Large intestine (tissue), 3 donors: Measurements from ENCODE around the gene MYO15B. TPM values are rescaled to one million over a fixed set of nuclear protein-coding genes. Genes with fewer than 3 reads are reported as not detected.

ENCODE experiments used
- DNase-seq, 2 donors: peaks; one replicate each; pipeline versions ENCODE4 v3.0.0 to v3.0.0-alpha.2; 2013
- H3K27ac ChIP-seq: one replicate; pipeline ENCODE4 v1.5.1; 2013; ENCODE audit warnings: low read length
- H3K27me3 ChIP-seq: 2 replicates; pipeline ENCODE4 v1.6.1; 2013; ENCODE audit warnings: low read length; ENCODE audit not compliant: control insufficient read depth, insufficient read depth
- H3K36me3 ChIP-seq: 2 replicates; pipeline ENCODE4 v1.6.1; 2013; ENCODE audit warnings: low read length; ENCODE audit not compliant: control insufficient read depth, insufficient read depth
- H3K4me1 ChIP-seq: one replicate; pipeline ENCODE4 v1.6.1; 2013; ENCODE audit warnings: low read length; ENCODE audit not compliant: control insufficient read depth, insufficient read depth
- H3K4me3 ChIP-seq: one replicate; pipeline ENCODE4 v1.5.1; 2013; ENCODE audit warnings: low read length
- H3K9me3 ChIP-seq: one replicate; pipeline ENCODE4 v1.6.1; 2013; ENCODE audit warnings: mild to moderate bottlenecking, low read depth, low read length, moderate library complexity; ENCODE audit not compliant: control insufficient read depth
- WGBS: methylation state at CpG from one replicate; pipeline ENCODE4 v1.1.5; 2013; ENCODE audit warnings: low lambda C conversion rate; ENCODE audit not compliant: insufficient coverage; 5-methylcytosine and 5-hydroxymethylcytosine counted together
- polyA plus RNA-seq: library from polyadenylated mRNA; unstranded; fragments of 120-200 nt; gene quantifications from one replicate; pipeline ENCODE4 v1.2.1, GENCODE V29; 2013

MYO15B gene
- polyA plus RNA-seq, 1 donor, result 595 TPM

DNA sequence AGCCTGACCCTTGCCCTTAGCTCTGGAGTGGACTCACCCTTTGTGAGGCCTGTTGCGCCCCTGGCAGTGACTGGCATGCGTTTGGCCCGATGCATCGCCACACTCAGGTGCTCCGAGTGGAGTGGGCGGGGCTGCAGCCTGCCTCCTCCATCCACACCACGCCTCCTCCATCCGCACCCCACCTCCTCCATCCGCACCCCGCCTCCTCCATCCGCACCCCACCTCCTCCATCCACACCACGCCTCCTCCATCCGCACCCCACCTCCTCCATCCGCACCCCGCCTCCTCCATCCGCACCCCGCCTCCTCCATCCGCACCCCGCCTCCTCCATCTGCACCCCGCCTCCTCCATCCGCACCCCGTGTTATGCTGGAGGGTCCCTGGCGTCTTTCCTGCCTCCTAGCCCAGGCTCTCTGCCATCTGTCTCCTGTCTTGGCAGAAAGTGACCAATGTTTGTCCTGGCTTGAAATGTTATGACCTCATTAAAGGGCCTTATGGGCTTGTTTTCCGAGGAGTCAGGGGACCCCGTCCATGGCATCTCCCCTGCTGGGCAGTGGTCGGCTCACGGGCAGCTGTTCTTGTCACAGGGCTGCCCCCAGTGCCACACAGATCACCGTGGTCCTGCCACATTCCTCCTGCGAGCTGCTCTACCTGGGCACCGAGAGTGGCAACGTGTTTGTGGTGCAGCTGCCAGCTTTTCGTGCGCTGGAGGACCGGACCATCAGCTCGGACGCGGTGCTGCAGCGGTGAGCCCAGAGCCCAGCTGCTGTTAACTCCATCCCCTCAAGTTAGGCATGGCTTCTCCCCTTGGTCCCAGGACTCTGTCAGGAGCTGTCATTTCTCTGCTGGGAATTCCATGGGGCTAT is 28.7 kb upstream of the MYO15B start:
- Histone ChIP-seq H3K36me3 (peaks cover 47% of the 10 kb centered on the region), H3K27me3 (no peaks in the 10 kb centered on the region), H3K27ac (no peak overlapping the region), H3K9me3 (no peaks in the 10 kb centered on the region), H3K4me1 (peaks cover 36% of the 10 kb centered on the region), H3K4me3 (no peak overlapping the region)
- DNase-seq, result no peak
- WGBS, result no CpG with 5 or more reads among the region's 38 CpGs

DNA sequence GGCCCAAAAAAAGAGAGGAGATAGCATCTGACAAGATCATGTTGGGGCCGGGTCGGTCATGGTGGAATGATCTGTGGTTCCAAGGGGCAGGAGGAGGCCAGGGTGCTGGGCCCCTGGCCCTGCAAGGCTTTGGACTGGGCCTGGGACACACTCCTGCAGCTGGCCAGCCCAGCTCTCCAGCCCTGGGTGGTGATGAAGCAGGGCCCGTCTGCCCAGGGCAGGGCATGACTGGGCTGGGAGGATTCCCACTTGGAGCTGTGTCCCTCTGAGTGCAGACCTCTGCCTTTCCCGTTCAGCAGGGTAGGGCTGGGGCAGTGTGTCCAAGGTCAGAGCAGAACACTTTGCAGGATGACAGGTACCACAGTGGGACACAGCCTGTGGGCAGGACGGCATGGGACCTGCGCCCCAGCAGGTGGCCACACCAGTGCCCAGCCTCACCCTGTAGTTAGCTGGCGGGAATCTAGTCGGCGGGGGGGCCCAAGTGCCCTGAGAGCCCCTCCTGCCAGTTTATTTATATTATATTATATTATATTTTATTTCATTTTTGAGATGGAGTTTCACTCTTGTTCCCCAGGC is 27.6 kb upstream of the MYO15B start:
- no peak overlapping the region for H3K27ac ChIP-seq
- no peak for DNase-seq
- WGBS, result no CpG with 5 or more reads among the region's 9 CpGs
- peaks cover 56% of the 10 kb centered on the region for H3K36me3 ChIP-seq
- no peaks in the 10 kb centered on the region for H3K27me3 ChIP-seq
- H3K9me3 ChIP-seq, result no peaks in the 10 kb centered on the region
- peaks cover 36% of the 10 kb centered on the region for H3K4me1 ChIP-seq
- H3K4me3 ChIP-seq, result no peak overlapping the region

DNA sequence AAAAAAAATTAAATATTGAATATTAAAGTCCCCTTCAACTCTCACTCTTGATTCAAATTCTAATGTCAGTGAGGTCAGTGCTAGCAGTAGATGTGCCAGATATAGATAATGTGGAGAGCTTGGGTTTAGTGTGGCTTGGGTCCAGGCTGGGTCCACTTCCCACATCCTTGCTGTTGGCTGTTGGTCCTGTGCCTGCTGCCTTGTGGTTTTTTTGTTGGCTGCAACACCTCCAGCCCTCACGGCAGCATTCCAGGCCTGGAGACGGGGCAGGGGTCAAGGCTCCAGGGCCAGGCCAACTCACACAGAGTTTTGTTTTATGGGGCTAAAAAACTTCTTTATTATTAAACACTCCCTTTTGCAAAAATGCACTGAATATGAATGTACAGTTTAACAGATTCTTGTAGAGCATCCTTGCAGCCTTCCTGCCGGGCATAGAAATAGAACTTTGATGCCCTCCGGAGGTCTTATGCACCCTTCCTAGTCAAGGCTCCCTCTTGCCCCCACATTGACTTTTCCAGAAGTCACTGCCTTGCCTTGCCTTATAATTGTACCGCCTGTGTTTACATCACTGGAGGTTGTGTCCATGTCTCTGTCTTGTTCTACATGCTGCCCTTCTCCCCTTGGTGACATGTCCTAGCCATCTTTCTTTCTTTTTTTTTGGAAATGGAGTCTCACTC is 25.5 kb upstream of the MYO15B start:
- peaks cover 16% of the 10 kb centered on the region for H3K4me1 ChIP-seq
- H3K27me3 ChIP-seq, result no peaks in the 10 kb centered on the region
- H3K27ac ChIP-seq, result no peak overlapping the region
- 92% methylated on average over 2 of the region's 5 CpGs for WGBS
- no peak for DNase-seq
- H3K4me3 ChIP-seq, result no peak overlapping the region
- H3K9me3 ChIP-seq, result no peaks in the 10 kb centered on the region
- H3K36me3 ChIP-seq, result peaks cover 69% of the 10 kb centered on the region

DNA sequence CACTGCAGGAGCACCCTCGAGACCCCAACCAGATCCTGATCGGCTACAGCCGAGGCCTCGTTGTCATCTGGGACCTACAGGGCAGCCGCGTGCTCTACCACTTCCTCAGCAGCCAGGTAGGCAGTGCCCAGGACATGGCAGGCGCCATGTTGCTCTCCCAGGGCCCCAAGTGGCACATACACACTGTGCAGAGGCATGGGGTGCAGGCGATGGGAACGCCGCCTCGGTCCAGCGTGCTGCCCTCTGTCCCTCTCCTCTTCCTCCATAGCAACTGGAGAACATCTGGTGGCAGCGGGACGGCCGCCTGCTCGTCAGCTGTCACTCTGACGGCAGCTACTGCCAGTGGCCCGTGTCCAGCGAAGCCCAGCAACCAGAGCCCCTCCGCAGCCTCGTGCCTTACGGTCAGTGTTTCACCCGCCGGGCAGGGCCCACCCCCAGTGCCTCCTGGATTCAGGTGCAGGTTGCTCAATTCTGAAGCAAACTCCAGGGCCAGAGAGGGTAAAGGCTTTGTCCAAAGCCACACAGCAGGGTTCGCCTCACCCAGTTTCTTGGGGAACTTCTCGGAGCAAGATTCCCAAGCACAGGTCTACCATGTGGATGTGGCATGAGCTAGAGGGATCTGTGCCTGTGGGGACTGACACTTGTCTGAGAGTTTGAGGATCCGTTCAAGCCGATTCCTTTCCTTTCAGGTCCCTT is 24.4 kb upstream of the MYO15B start:
- Histone ChIP-seq H3K4me1 (peaks cover 4% of the 10 kb centered on the region), H3K9me3 (no peaks in the 10 kb centered on the region), H3K27me3 (no peaks in the 10 kb centered on the region), H3K36me3 (peaks cover 70% of the 10 kb centered on the region), H3K27ac (no peak overlapping the region), H3K4me3 (no peak overlapping the region)
- WGBS, result no CpG with 5 or more reads among the region's 28 CpGs
- DNase-seq, result no peak

DNA sequence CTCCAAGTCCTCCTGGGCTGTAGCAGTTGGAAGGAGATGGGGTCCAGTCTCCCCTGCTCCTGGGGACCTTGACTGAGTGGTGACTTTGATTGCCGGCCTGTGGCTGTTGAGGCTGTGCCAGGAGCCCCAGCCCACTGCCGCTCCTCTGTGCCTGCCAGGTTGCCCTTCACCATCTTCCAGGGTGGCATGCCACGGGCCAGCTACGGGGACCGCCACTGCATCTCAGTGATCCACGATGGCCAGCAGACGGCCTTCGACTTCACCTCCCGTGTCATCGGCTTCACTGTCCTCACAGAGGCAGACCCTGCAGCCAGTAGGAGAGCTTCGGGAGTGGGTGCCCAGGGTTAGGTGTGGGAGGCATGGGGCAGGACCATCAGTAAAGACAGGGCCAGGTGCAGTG is 23.4 kb upstream of the MYO15B start:
- no peak overlapping the region for H3K27ac ChIP-seq
- no peaks in the 10 kb centered on the region for H3K9me3 ChIP-seq
- H3K4me1 ChIP-seq, result no peaks in the 10 kb centered on the region
- H3K27me3 ChIP-seq, result no peaks in the 10 kb centered on the region
- H3K4me3 ChIP-seq, result no peak overlapping the region
- H3K36me3 ChIP-seq, result peaks cover 72% of the 10 kb centered on the region
- DNase-seq, result no peak
- WGBS, result no CpG with 5 or more reads among the region's 11 CpGs

DNA sequence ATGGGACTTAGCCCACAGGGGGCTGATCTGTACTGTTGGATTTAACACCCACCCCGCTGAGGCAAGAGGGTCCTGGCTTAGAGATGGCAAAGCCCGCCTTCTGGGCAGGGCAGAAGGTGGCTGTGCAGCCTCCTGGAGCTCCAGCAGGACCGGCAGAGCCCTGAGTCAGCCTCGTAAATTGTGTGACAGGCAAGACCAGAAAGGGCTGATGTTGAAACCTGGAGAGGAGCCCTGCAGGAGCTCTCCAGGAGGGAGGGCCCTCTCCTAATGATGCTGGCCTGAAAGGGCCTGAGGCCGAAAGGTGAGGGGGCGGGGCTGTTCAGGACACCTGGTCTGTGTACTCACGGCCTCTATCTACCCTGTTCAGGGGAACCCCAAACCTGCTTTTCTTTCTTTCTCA is 22.5 kb upstream of the MYO15B start:
- no peak overlapping the region for H3K27ac ChIP-seq

DNA sequence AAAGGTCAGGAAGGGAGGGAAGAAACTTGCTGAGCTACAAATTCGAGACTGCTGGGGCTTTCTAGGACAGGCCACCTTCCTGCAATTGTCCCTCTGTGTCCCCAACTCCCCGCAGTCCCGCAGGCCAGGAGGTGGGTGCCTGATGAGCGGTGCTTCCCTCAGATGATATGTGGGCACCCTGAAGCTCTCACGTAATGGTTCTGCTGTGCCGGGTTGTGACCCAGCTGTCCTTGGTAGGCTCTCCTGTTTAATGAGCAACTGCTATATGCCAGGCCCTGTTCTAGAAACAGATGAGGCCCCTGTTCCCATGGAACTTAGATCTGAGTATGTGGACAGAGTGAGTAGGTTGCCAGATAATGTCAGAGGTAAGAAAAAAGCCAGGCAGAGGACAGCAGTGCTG is 22.0 kb upstream of the MYO15B start:
- WGBS, result no CpG with 5 or more reads among the region's 6 CpGs
- Histone ChIP-seq H3K27ac (no peak overlapping the region), H3K36me3 (peaks cover 73% of the 10 kb centered on the region), H3K4me3 (no peak overlapping the region), H3K9me3 (no peaks in the 10 kb centered on the region), H3K27me3 (no peaks in the 10 kb centered on the region), H3K4me1 (no peaks in the 10 kb centered on the region)
- no peak for DNase-seq

More for the DNA sequence above, 22.5 kb upstream of the MYO15B start:
- Histone ChIP-seq H3K4me3 (no peak overlapping the region), H3K36me3 (peaks cover 70% of the 10 kb centered on the region), H3K27me3 (no peaks in the 10 kb centered on the region), H3K9me3 (no peaks in the 10 kb centered on the region), H3K4me1 (no peaks in the 10 kb centered on the region)
- no peak for DNase-seq
- no CpG with 5 or more reads among the region's 7 CpGs for WGBS

DNA sequence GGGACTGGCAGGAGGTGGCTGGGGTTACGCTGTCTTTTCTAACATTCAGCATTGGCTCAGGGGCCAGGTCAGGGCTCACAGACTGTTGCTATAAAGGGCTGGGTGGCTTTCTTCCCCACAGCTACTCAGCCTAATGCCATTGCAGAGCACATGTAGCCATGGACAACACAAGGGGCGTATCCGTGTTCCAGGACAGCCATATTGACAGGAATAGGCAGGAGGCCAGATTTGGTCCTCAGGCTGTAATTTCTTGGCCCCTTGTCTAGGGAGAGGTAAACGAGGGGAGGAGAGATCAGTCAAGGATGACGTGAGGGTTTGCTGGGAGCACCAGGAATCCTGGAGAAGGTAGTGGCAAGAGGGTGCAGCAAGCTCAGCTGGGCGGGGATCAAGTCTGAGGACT is 21.2 kb upstream of the MYO15B start:
- DNase-seq, result no peak
- WGBS, result no CpG with 5 or more reads among the region's 6 CpGs
- H3K27me3 ChIP-seq, result no peaks in the 10 kb centered on the region
- H3K27ac ChIP-seq, result no peak overlapping the region
- no peak overlapping the region for H3K4me3 ChIP-seq
- no peaks in the 10 kb centered on the region for H3K4me1 ChIP-seq
- no peaks in the 10 kb centered on the region for H3K9me3 ChIP-seq
- H3K36me3 ChIP-seq, result peaks cover 81% of the 10 kb centered on the region

DNA sequence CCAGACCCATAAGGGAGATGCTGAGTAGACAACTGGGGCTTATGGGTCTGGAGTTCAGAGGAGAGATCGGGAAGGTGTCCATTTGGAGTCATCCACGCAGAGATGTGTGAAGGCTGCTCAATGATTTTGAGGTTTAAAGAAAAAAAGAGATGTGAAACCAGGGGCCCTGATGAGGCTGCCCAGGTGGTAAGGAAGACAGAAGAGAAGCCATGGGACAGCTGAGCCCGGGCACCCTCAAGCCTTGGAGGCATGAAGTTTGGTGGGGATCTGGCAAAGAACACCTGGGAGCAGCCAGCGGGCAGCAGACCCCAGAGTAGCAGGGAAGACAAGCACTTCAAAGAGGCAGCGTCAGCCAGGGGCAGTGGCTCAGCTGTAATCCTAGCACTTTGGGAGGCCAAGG is 20.8 kb upstream of the MYO15B start:
- no peaks in the 10 kb centered on the region for H3K27me3 ChIP-seq
- no peak overlapping the region for H3K4me3 ChIP-seq
- H3K9me3 ChIP-seq, result no peaks in the 10 kb centered on the region
- no peak overlapping the region for H3K27ac ChIP-seq
- WGBS, result no CpG with 5 or more reads among the region's 5 CpGs
- peaks cover 85% of the 10 kb centered on the region for H3K36me3 ChIP-seq
- no peaks in the 10 kb centered on the region for H3K4me1 ChIP-seq
- DNase-seq, result no peak
